Activated CD8-positive, alpha-beta memory T cell treated with anti-CD3 and anti-CD28 coated beads, Interleukin-2, amount 50 U/mL, for 24 hours (primary cell): ENCODE data around the gene GCNT4.

Source experiments
- DNase-seq: peaks from one replicate; pipeline ENCODE4 v3.0.0-alpha.2; 2020; ENCODE audit errors: extremely low read depth

Gene GCNT4

GRCh38 chr5:75017971-75018370 lies 34.4 kb downstream of the GCNT4 start:
- DNase-seq = no peak

- DNase-seq = no peak
Measured at GRCh38 chr5:75016896-75017295, 35.5 kb downstream of the GCNT4 start.

GRCh38 chr5:75012748-75013147 lies 39.6 kb downstream of the GCNT4 start:
- DNase-seq = no peak

DNA sequence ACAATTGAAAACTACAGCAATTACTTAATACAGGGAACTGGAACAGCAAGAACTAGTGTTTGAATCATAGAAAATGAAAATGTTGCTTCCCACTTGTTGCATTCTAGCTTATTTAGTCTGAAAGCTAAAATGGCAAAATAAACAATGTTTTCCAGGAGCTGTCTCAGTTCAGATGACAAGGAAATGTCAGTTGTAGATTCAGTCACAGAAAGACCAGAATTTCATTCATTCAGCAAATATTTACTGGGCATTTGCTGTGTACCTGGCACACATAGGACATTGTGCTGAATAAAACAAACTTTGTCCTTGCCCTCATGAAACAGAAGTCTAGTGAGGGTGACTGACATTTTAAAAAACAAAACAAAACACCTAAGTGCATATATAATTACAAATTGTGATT lies 41.5 kb downstream of the GCNT4 start:
- DNase-seq = no peak

GRCh38 chr5:75009556-75010345 lies 42.6 kb downstream of the GCNT4 start:
- DNase-seq = no peak

DNA sequence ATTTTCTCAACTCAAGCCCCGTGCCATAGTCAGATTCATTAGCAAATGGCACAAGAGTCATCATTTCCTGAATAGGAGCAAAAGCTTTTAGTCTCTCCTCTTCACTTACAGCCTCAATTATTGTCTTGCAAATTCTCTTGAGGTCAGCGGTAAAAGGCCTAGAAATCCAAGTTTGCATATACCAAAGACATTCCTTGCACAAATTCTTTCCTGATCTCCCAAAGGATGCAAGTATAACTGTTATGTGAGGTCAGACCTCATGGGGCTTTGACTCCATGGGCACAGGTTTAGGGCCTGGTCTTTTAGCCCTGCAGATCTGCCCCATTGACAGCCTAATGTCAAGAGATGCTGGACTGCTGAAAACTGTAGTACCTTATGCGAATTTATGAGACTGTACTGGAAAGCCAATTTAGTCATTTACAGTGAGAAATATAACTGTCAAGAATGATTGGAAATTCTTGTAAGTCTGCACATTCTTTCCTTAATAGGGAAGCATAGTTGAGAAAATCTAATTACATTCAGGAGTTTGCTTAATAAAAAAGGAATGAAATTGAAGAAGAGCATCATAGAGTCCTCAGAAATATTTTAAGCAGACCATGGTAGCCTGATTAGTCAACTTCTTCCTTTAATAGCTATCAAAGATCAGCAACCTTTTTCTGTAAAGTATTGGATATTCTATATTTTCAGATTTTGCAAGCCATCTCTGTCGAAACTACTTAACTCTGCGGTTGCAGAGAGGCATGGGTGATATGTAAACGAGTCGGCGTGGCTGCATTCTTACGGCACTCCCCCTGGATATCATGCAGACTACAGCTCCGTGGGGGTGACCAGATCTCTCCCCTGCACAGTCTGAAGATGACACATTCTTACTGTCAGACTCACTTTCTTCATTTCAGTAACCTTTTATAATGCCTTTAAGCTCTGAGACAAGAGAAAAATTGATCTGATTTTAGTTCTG lies 45.2 kb downstream of the GCNT4 start:
- no peak for DNase-seq

- no peak for DNase-seq
Measured at GRCh38 chr5:75005561-75005960, 46.8 kb downstream of the GCNT4 start.
